K562 (cell line): ENCODE data around the gene NCAPG2. TPM values are rescaled to one million over a fixed set of nuclear protein-coding genes. Genes with fewer than 3 reads are reported as not detected.

Experiments used
- CHCHD3 ChIP-seq: fragments of 250-450 bp; sonication (Bioruptor Pico); IDR thresholded peaks from 2 replicates; pipeline ENCODE4 v2.1.2; 2022; ENCODE audit warnings: mild to moderate bottlenecking
- EP400 ChIP-seq: fragments of 450-650 bp; IDR thresholded peaks from 2 replicates; pipeline ENCODE4 v1.6.1; 2017; ENCODE audit warnings: antibody characterized with exemption, mild to moderate bottlenecking, moderate library complexity
- GTF2A2 ChIP-seq: IDR thresholded peaks from 2 replicates; pipeline ENCODE4 v1.6.1; 2016; ENCODE audit warnings: mild to moderate bottlenecking, missing genetic modification characterization, missing compliant biosample characterization
- NFIX ChIP-seq: fragments of 250-450 bp; sonication (Bioruptor Pico); IDR thresholded peaks from 2 replicates; pipeline ENCODE4 v1.4.0; 2020; ENCODE audit warnings: low read depth, mild to moderate bottlenecking, moderate library complexity
- SMARCB1 ChIP-seq: IDR thresholded peaks from 2 replicates; pipeline ENCODE4 v1.6.1; 2011; ENCODE audit warnings: improper control_type of control experiment, low read depth; ENCODE audit not compliant: insufficient read length
- ZNF586 ChIP-seq: fragments of 450-650 bp; formaldehyde crosslinking; conservative IDR thresholded peaks from 2 replicates; pipeline ENCODE4 v1.4.0; 2020; ENCODE audit warnings: mild to moderate bottlenecking, moderate library complexity
- polyA plus RNA-seq, 8 experiments: library from polyadenylated mRNA; depleted of rRNA in 4 of 8; stranded (reverse) in 5 of 8; unstranded in 3 of 8; fragments of >200 nt; fragmentation: Nextera tagmentation in 2 of 8; fragmentation: Illumina TruSeq in 1 of 8; extraction: Ambion mirVana in 2 of 8; extraction: Trizol in 1 of 8; gene quantifications; 2 replicates each; pipeline versions ENCODE4 v1.2.1 to v1.2.3, GENCODE V29; 2011 to 2014; ENCODE audit warnings: inconsistent platforms in 1 of 8, missing spikeins in 1 of 8
- total RNA-seq, 7 experiments: library from RNA; depleted of rRNA in 6 of 7; stranded (reverse); fragments of >200 nt in 6 of 7; fragmentation: Illumina TruSeq in 2 of 7; extraction: Trizol in 2 of 7; gene quantifications; 2 replicates each; pipeline versions ENCODE4 v1.2.1 to v1.2.3, GENCODE V29; 2011 to 2021; ENCODE audit warnings: low replicate concordance in 1 of 7
- TF ChIP-seq, protein P1 (sequence below), 2 experiments: fragments of 450-650 bp; IDR thresholded peaks; 2 replicates each; pipeline ENCODE4 v1.6.1; 2016; ENCODE audit warnings: mild to moderate bottlenecking in 2 of 2, borderline replicate concordance in 1 of 2, low read depth in 1 of 2, moderate library complexity in 1 of 2
- TF ChIP-seq, protein P2 (sequence below), 2 experiments: fragments of 450-650 bp in 1 of 2; sonication (generic) in 1 of 2; formaldehyde crosslinking; conservative IDR thresholded peaks; 2 replicates each; pipeline versions ENCODE4 v1.4.0 to v1.8.1; 2020 to 2022; ENCODE audit warnings: mild to moderate bottlenecking in 1 of 2, missing genetic modification reagents in 1 of 2

Gene NCAPG2
- total and polyA plus RNA-seq, 9 of the 15 experiments (the other 6 are each of a cell fraction or from before 2014, with no cell fraction given), result 21.5 to 127 (median 86.1) TPM

DNA sequence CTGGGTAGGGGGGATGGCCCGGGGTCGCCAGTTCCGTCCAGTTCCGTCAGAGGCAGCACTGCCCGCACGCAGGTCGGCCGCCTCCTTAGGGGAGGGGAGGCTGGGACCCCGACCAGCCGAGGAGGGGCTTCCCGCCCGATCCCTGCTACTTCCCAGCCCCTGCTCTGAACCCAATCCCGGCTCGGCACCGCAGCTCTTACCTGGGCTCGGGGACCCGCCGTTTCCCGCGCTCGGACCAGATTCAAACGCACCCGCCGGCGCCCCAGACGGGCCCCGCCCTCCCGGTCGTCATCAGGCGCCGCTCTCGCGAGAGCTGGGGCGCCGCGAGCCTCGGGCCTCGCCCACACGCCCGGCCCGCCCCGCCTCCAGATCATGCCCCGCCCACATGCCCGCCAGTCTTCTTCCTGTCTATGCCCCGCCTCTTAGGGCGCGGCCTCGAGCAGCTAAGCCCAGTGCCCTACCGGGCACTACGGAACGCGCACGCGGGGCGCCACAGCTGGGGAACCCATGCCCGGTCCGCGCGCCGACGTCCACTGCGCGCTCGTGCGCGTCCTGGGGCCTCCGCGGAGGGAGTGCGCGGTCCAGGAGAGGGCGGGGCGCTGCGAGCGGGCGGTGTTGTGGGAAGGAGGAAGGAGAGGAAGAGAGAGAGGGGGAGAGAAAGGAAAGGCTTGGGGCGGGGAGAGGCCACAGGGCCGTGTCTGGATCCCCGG, at the start of gene NCAPG2 (continued):
- TF ChIP-seq, protein P1, sequence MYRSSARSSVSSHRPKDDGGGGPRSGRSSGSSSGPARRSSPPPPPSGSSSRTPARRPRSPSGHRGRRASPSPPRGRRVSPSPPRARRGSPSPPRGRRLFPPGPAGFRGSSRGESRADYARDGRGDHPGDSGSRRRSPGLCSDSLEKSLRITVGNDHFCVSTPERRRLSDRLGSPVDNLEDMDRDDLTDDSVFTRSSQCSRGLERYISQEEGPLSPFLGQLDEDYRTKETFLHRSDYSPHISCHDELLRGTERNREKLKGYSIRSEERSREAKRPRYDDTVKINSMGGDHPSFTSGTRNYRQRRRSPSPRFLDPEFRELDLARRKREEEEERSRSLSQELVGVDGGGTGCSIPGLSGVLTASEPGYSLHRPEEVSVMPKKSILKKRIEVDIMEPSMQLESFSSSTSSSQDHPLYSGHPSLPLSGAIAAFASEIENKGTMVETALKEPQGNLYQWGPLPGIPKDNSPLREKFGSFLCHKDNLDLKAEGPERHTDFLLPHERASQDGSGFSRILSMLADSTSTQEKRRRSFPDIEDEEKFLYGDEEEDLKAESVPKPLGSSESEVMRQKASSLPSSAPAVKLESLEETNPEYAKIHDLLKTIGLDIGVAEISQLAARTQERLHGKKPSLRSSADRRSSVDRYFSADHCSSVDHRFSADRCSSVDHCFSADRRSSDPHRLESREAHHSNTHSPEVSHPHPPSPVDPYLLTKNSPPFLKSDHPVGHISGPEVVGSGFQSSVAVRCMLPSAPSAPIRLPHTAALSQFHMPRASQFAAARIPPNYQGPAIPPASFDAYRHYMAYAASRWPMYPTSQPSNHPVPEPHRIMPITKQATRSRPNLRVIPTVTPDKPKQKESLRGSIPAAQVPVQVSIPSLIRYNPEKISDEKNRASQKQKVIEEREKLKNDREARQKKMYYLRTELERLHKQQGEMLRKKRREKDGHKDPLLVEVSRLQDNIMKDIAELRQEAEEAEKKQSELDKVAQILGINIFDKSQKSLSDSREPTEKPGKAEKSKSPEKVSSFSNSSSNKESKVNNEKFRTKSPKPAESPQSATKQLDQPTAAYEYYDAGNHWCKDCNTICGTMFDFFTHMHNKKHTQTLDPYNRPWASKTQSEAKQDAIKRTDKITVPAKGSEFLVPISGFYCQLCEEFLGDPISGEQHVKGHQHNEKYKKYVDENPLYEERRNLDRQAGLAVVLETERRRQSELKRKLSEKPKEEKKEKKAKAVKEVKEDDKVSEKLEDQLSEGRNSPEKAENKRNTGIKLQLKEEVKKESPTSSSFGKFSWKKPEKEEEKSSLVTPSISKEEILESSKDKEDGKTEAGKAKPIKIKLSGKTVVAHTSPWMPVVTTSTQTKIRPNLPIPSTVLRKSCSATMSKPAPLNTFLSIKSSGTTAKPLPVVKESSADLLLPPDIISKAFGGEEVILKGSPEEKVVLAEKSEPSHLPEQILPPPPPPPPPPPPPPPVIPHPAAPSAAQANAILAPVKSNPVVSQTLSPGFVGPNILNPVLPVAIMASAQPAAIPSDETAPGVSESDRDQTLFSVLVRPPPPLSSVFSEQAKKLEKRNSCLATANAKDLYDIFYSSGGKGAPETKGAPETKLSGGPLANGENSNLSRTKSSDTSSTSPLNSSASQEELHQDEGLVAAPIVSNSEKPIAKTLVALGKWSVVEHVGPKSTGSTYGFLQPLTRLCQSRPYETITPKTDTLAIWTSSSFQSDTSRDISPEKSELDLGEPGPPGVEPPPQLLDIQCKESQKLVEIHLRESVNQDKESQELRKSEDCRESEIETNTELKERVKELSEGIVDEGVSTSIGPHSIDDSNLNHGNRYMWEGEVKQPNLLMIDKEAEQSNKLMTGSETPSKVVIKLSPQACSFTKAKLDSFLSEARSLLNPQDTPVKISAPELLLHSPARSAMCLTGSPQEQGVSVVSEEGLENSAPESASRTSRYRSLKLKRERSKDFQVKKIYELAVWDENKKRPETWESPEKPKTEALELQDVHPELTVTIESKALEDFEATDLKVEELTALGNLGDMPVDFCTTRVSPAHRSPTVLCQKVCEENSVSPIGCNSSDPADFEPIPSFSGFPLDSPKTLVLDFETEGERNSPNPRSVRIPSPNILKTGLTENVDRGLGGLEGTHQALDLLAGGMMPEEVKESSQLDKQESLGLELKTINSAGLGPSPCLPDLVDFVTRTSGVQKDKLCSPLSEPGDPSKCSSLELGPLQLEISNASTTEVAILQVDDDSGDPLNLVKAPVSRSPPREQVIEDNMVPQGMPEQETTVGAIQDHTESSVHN (IDR thresholded peaks at IDR 0.05; ENCODE audit: borderline replicate concordance in 1 of 2, low read depth in 1 of 2), result no peak
- no peak for TF ChIP-seq GTF2A2 (tag)
- TF ChIP-seq SMARCB1, result no peak
- TF ChIP-seq CHCHD3 (CRISPR knock-in tag), result 0 out of 2 replicates have a peak, but pooled peaks have one; percentile 85
- TF ChIP-seq EP400, result peak; percentile 95
- TF ChIP-seq NFIX (CRISPR knock-in tag), result no peak
- TF ChIP-seq, protein P2, sequence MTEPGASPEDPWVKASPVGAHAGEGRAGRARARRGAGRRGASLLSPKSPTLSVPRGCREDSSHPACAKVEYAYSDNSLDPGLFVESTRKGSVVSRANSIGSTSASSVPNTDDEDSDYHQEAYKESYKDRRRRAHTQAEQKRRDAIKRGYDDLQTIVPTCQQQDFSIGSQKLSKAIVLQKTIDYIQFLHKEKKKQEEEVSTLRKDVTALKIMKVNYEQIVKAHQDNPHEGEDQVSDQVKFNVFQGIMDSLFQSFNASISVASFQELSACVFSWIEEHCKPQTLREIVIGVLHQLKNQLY (CRISPR knock-in tag; conservative IDR thresholded peaks at IDR 0.05), result no peak; a peak in 2 of 4 replicates
- TF ChIP-seq ZNF586 (CRISPR knock-in tag), result no peak
